GM12878 (cell line): Measurements from ENCODE around the gene DHX32. TPM values are rescaled to one million over a fixed set of nuclear protein-coding genes. Genes with fewer than 3 reads are reported as not detected.

Experiments
- ATAC-seq: fragments of 200-7000 bp; cut with Tn5 transposase; 3 replicates; pipeline ENCODE4 v1.9.1; 2020; ENCODE audit warnings: mild to moderate bottlenecking, moderate library complexity
- BruUV-seq: library from RNA; stranded (reverse); fragments of 400-500 nt; replicated peaks from 2 replicates; lab custom pipeline; 2021; lab: Mats Ljungman, UMichigan
- CTCF ChIA-PET: fragments of 300-600 bp; sonication (Branson Sonifier 250); formaldehyde crosslinking; extraction: SDS; loops from one replicate; lab custom pipeline; 2021; ENCODE audit warnings: inconsistent platforms; lab: Yijun Ruan, JAX
- POLR2A ChIA-PET: fragments of 350-600 bp; formaldehyde crosslinking; extraction: SDS; loops from one replicate; lab custom pipeline; 2021; ENCODE audit warnings: inconsistent platforms; lab: Charles Lee
- RAD21 ChIA-PET: fragments of 300-600 bp; sonication (Branson Sonifier 250); formaldehyde crosslinking; loops from one replicate; lab custom pipeline; 2023; ENCODE audit warnings: antibody characterized with exemption; ENCODE audit not compliant: unreplicated experiment; lab: Charles Lee
- SMC1A ChIA-PET: fragments of 300-600 bp; sonication (Branson Sonifier 250); formaldehyde crosslinking; loops from one replicate; lab custom pipeline; 2023; ENCODE audit not compliant: unreplicated experiment, uncharacterized antibody; lab: Charles Lee
- DNase-seq: peaks from one replicate; pipeline ENCODE4 v3.0.0-alpha.2; 2011; ENCODE audit warnings: low read depth, low spot score
- FAIRE-seq: peaks from 3 replicates; lab custom pipeline; 2011; peaks lifted over from hg19 to GRCh38; lab: Jason Lieb, UNC
- H2AFZ ChIP-seq: 2 replicates; pipeline ENCODE4 v1.6.0; 2011; ENCODE audit warnings: low read depth, low read length, control low read depth; ENCODE audit not compliant: control insufficient read depth
- H3K27ac ChIP-seq: 2 replicates; pipeline ENCODE4 v1.5.1; 2011; ENCODE audit warnings: control low read depth; ENCODE audit not compliant: control insufficient read depth, insufficient read depth
- H3K27me3 ChIP-seq, 2 experiments: replicated peaks in 1 of 2; 2 replicates each; pipeline versions ENCODE4 v1.6.0 to v1.6.1; 2011; ENCODE audit warnings: low read length in 1 of 2; ENCODE audit not compliant: control insufficient read depth in 2 of 2, insufficient read depth in 2 of 2
- H3K36me3 ChIP-seq, 2 experiments: 2 replicates each; pipeline ENCODE4 v1.5.1; 2011; ENCODE audit warnings: low read length in 1 of 2; ENCODE audit not compliant: control insufficient read depth in 2 of 2, insufficient read depth in 2 of 2
- H3K4me1 ChIP-seq: 2 replicates; pipeline ENCODE4 v1.6.1; 2011; ENCODE audit warnings: mild to moderate bottlenecking, low read length, moderate library complexity, mixed read lengths; ENCODE audit not compliant: control insufficient read depth, insufficient read depth
- H3K4me2 ChIP-seq: 2 replicates; pipeline ENCODE4 v1.6.0; 2011; ENCODE audit warnings: control low read depth; ENCODE audit not compliant: control insufficient read depth, insufficient read depth
- H3K4me3 ChIP-seq: fragments of 200-600 bp; sonication (generic); 2 replicates; pipeline ENCODE4 v1.5.1; 2016
- H3K79me2 ChIP-seq: 2 replicates; pipeline ENCODE4 v1.6.0; 2011; ENCODE audit warnings: low read length; ENCODE audit not compliant: control insufficient read depth, insufficient read depth
- H3K9ac ChIP-seq: 2 replicates; pipeline ENCODE4 v1.8.0; 2011; ENCODE audit warnings: low read length, control low read depth, mixed read lengths; ENCODE audit not compliant: control insufficient read depth, insufficient read depth
- H3K9me3 ChIP-seq: replicated peaks from 3 replicates; pipeline ENCODE4 v1.5.1; 2011; ENCODE audit warnings: mild to moderate bottlenecking, low read length; ENCODE audit not compliant: control insufficient read depth, insufficient read depth
- H4K20me1 ChIP-seq: 2 replicates; pipeline ENCODE4 v1.6.0; 2011; ENCODE audit not compliant: control insufficient read depth, insufficient read depth
- FOXK2 ChIP-seq: fragments of 450-650 bp; IDR thresholded peaks from 2 replicates; pipeline ENCODE4 v1.6.1; 2017; ENCODE audit warnings: mild to moderate bottlenecking, moderate library complexity
- HCFC1 ChIP-seq: fragments of 150-350 bp; IDR thresholded peaks from 2 replicates; pipeline ENCODE4 v1.6.1; 2014; ENCODE audit warnings: low read length
- LARP7 ChIP-seq: fragments of 450-650 bp; IDR thresholded peaks from 2 replicates; pipeline ENCODE4 v1.6.1; 2017; ENCODE audit warnings: mild to moderate bottlenecking
- MTA2 ChIP-seq: fragments of 450-650 bp; IDR thresholded peaks from 2 replicates; pipeline ENCODE4 v1.6.1; 2016; ENCODE audit warnings: low read depth, mild to moderate bottlenecking, moderate library complexity
- MTA3 ChIP-seq: IDR thresholded peaks from 2 replicates; pipeline ENCODE4 v1.6.1; 2012; ENCODE audit warnings: low read length, inconsistent platforms, borderline replicate concordance
- MYC ChIP-seq: IDR thresholded peaks from 2 replicates; pipeline ENCODE4 v1.6.1; 2011; ENCODE audit warnings: mild to moderate bottlenecking, low read length, moderate library complexity, inconsistent platforms; ENCODE audit not compliant: insufficient read depth, insufficient replicate concordance, insufficient read length, severe bottlenecking
- PAX5 ChIP-seq: IDR thresholded peaks from 2 replicates; pipeline ENCODE4 v1.6.1; 2011; ENCODE audit warnings: low read depth, low read length, borderline replicate concordance
- RAD51 ChIP-seq: fragments of 450-650 bp; IDR thresholded peaks from 2 replicates; pipeline ENCODE4 v1.6.1; 2016; ENCODE audit warnings: moderate library complexity, mild to moderate bottlenecking, inconsistent platforms
- RCOR1 ChIP-seq: conservative IDR thresholded peaks from 2 replicates; pipeline ENCODE4 v1.6.1; 2012; ENCODE audit warnings: low read depth, low read length, improper control_type of control experiment
- RELA ChIP-seq: fragments of 450-650 bp; IDR thresholded peaks from 2 replicates; pipeline ENCODE4 v1.8.0; 2014; ENCODE audit warnings: borderline replicate concordance; ENCODE audit not compliant: partially characterized antibody
- TAF1 ChIP-seq: IDR thresholded peaks from 2 replicates; pipeline ENCODE4 v1.6.1; 2011; ENCODE audit warnings: mild to moderate bottlenecking, low read depth, low read length, borderline replicate concordance
- TARDBP ChIP-seq: IDR thresholded peaks from 2 replicates; pipeline ENCODE4 v1.6.1; 2016; ENCODE audit warnings: borderline replicate concordance
- TBL1XR1 ChIP-seq: IDR thresholded peaks from 2 replicates; pipeline ENCODE4 v1.6.1; 2012; ENCODE audit warnings: low read depth, low read length, improper control_type of control experiment
- ZNF622 ChIP-seq: fragments of 450-650 bp; IDR thresholded peaks from 2 replicates; pipeline ENCODE4 v1.6.1; 2017; ENCODE audit warnings: mild to moderate bottlenecking, inconsistent platforms
- WGBS: methylation state at CpG from one replicate; pipeline ENCODE4 v1.1.6; 2016; ENCODE audit warnings: low lambda C conversion rate; ENCODE audit not compliant: insufficient replicate concordance, insufficient coverage; ENCODE audit errors: missing lambda C conversion rate; 5-methylcytosine and 5-hydroxymethylcytosine counted together
- in situ Hi-C: fragments of 300-500 bp; cut with MboI; formaldehyde crosslinking; loops from 9 replicates; pipeline ENCODE4 v1.14.3; 2018; ENCODE audit warnings: mixed read lengths
- intact Hi-C: fragments of 100-400 bp; cut with micrococcal nuclease; formaldehyde crosslinking; loops from one replicate; pipeline ENCODE4 v1.14.2; 2022; ENCODE audit not compliant: unreplicated experiment
- polyA plus RNA-seq, 11 experiments: library from polyadenylated mRNA; depleted of rRNA in 4 of 11; unstranded in 6 of 11; stranded (reverse) in 5 of 11; fragments of >200 nt; fragmentation: Nextera tagmentation in 4 of 11; fragmentation: Illumina TruSeq in 1 of 11; extraction: Ambion mirVana in 4 of 11; extraction: Trizol in 1 of 11; gene quantifications; 1 replicate in 1 of 11; 2 replicates in 10 of 11; pipeline versions ENCODE4 v1.2.1 to v1.2.3, GENCODE V29; 2011 to 2016; ENCODE audit warnings: inconsistent platforms in 2 of 11, missing spikeins in 2 of 11, low read depth in 1 of 11
- total RNA-seq, 4 experiments: library from RNA; depleted of rRNA in 3 of 4; stranded (reverse); fragments of >200 nt in 3 of 4; fragmentation: Illumina TruSeq in 1 of 4; extraction: Trizol in 1 of 4; gene quantifications; 2 replicates each; pipeline versions ENCODE4 v1.2.1 to v1.2.3, GENCODE V29; 2013 to 2021
- TF ChIP-seq, protein P1 (sequence below): fragments of 450-650 bp; IDR thresholded peaks from 2 replicates; pipeline ENCODE4 v1.6.1; 2017; ENCODE audit warnings: mild to moderate bottlenecking, moderate library complexity
- TF ChIP-seq, protein P2 (sequence below): fragments of 450-650 bp; IDR thresholded peaks from 2 replicates; pipeline ENCODE4 v1.6.1; 2017; ENCODE audit warnings: mild to moderate bottlenecking, low read depth, inconsistent platforms; ENCODE audit not compliant: poor library complexity, severe bottlenecking

DHX32 gene
- total and polyA plus RNA-seq, 10 of the 15 experiments (the other 5 are each of a cell fraction or from before 2014, with no cell fraction given): 5.4 to 21.0 (median 16.0) TPM

DNA sequence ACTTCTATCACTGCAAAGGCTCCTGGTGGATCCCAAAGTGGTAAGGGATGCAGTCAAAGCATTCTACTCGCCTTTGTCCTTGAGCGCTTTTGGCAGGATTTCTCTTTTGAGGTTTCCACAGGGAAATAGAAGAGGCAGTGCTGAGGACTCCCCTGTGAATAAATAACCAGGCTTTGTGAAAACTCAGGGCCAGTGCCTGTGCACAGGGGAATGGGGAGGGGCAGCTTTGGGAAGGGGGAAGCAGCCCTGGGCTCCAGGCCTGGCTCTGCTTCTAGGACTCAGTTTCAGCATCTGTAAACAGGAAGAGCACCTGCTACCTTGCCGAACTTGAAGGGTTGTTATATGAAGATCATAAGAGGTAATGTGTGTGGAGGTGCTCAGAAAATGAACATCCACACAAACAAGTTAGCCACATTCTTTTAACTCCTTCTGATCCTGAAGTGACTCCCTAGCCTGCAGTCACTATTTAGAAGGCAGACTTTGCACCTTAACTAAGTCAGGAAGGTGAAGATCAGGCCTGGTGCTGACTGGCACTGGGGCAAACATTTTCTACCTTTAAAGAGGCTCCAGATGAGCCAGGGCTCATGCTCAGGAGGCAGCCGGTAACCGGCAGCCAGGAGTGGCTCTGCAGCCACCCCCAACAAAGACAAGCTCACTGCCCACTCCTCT, 83.0 kb downstream of the DHX32 start:
- no peaks in the 10 kb centered on the region for H4K20me1 ChIP-seq
- 70% methylated on average over 5 of the region's 5 CpGs for WGBS
- intact Hi-C loops: no loop called here
- no peak overlapping the region for H2AFZ ChIP-seq
- ChIA-PET POLR2A (no interaction called here), CTCF (no interaction called here), RAD21 (no interaction called here), SMC1A (interaction anchor here (0.7 kb wide), 1 partner anchor 25 kb away, joined by 3 read pairs; the partner anchor contains the start of genes BCCIP and UROS)
- BruUV-seq: no TSS peak
- ATAC-seq: no peak
- H3K4me3 ChIP-seq: no peak overlapping the region
- H3K9me3 ChIP-seq: no peaks in the 10 kb centered on the region
- H3K4me2 ChIP-seq: no peak overlapping the region
- TF ChIP-seq LARP7: no peak
- no peak for TF ChIP-seq HCFC1
- no peak for TF ChIP-seq TAF1
- no peak for TF ChIP-seq RELA
- TF ChIP-seq MYC: no peak
- TF ChIP-seq ZNF622: no peak
- no peak for TF ChIP-seq PAX5
- TF ChIP-seq TARDBP: no peak
- TF ChIP-seq, protein P1, sequence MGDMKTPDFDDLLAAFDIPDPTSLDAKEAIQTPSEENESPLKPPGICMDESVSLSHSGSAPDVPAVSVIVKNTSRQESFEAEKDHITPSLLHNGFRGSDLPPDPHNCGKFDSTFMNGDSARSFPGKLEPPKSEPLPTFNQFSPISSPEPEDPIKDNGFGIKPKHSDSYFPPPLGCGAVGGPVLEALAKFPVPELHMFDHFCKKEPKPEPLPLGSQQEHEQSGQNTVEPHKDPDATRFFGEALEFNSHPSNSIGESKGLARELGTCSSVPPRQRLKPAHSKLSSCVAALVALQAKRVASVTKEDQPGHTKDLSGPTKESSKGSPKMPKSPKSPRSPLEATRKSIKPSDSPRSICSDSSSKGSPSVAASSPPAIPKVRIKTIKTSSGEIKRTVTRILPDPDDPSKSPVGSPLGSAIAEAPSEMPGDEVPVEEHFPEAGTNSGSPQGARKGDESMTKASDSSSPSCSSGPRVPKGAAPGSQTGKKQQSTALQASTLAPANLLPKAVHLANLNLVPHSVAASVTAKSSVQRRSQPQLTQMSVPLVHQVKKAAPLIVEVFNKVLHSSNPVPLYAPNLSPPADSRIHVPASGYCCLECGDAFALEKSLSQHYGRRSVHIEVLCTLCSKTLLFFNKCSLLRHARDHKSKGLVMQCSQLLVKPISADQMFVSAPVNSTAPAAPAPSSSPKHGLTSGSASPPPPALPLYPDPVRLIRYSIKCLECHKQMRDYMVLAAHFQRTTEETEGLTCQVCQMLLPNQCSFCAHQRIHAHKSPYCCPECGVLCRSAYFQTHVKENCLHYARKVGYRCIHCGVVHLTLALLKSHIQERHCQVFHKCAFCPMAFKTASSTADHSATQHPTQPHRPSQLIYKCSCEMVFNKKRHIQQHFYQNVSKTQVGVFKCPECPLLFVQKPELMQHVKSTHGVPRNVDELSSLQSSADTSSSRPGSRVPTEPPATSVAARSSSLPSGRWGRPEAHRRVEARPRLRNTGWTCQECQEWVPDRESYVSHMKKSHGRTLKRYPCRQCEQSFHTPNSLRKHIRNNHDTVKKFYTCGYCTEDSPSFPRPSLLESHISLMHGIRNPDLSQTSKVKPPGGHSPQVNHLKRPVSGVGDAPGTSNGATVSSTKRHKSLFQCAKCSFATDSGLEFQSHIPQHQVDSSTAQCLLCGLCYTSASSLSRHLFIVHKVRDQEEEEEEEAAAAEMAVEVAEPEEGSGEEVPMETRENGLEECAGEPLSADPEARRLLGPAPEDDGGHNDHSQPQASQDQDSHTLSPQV: no peak
- TF ChIP-seq RAD51: no peak
- no peak for TF ChIP-seq MTA2
- TF ChIP-seq, protein P2, sequence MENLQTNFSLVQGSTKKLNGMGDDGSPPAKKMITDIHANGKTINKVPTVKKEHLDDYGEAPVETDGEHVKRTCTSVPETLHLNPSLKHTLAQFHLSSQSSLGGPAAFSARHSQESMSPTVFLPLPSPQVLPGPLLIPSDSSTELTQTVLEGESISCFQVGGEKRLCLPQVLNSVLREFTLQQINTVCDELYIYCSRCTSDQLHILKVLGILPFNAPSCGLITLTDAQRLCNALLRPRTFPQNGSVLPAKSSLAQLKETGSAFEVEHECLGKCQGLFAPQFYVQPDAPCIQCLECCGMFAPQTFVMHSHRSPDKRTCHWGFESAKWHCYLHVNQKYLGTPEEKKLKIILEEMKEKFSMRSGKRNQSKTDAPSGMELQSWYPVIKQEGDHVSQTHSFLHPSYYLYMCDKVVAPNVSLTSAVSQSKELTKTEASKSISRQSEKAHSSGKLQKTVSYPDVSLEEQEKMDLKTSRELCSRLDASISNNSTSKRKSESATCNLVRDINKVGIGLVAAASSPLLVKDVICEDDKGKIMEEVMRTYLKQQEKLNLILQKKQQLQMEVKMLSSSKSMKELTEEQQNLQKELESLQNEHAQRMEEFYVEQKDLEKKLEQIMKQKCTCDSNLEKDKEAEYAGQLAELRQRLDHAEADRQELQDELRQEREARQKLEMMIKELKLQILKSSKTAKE: no peak
- TF ChIP-seq RCOR1: no peak
- TF ChIP-seq FOXK2: no peak
- no peak for TF ChIP-seq MTA3
- TF ChIP-seq TBL1XR1: no peak
- no peaks in the 10 kb centered on the region for H3K4me1 ChIP-seq
- H3K9ac ChIP-seq: no peak overlapping the region
- no peak overlapping the region for H3K27ac ChIP-seq
- DNase-seq: no peak
- no peaks in the 10 kb centered on the region for H3K79me2 ChIP-seq
- FAIRE-seq: no peak
- H3K36me3 ChIP-seq: peaks cover 0 to 12% of the 10 kb centered on the region in 2 experiments
- in situ Hi-C loops: no loop called here
- H3K27me3 ChIP-seq: no peaks in the 10 kb centered on the region
